WI38 (cell line): ENCODE data around the gene KRTAP10-7.
"Not testable (repeated sequence)": the region's sequence is repeated elsewhere in the genome, so short reads cannot be mapped to it uniquely, and the experiment has no call there.

Experiments
- H3K4me3 ChIP-seq: 2 replicates; pipeline ENCODE4 v1.5.1; 2011; ENCODE audit warnings: low read depth, mild to moderate bottlenecking, control low read depth, low read length
- TF ChIP-seq, protein P1 (sequence below): IDR thresholded peaks from 2 replicates; pipeline ENCODE4 v1.5.1; 2012; ENCODE audit warnings: low read depth, mild to moderate bottlenecking, control low read depth, low read length

KRTAP10-7 gene

DNA sequence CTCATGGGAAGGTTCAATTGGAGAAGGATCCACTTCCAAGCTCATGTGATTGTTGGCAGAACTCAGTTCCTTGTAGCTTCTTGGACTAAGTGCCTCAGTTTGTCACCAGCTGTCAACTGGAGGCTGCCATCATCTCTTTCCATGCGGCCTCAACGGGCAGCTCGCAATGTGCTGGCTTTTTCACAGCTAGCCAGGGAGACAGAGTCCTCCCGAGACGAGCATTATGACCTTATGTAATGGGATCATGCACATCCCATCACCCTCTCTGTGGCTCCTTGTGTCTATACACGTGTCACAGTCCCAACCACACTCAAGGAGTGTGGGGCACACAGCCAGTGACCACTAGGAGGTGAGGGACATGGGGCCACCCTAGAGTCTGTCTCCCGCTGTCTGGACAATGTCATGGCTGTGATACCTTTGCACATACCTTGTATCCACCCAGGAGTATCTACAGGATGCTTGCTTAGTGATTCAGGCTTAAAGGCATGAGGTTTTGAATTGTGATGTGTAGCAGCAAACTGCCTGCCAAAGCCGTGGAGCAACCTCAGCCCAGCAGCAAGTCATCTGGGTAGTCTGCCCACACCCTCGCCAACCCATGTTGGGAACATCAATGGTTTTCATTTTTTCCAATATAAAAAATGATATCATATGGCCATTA lies 4.2 kb upstream of the KRTAP10-7 start:
- no peak overlapping the region for H3K4me3 ChIP-seq
- TF ChIP-seq, protein P1, sequence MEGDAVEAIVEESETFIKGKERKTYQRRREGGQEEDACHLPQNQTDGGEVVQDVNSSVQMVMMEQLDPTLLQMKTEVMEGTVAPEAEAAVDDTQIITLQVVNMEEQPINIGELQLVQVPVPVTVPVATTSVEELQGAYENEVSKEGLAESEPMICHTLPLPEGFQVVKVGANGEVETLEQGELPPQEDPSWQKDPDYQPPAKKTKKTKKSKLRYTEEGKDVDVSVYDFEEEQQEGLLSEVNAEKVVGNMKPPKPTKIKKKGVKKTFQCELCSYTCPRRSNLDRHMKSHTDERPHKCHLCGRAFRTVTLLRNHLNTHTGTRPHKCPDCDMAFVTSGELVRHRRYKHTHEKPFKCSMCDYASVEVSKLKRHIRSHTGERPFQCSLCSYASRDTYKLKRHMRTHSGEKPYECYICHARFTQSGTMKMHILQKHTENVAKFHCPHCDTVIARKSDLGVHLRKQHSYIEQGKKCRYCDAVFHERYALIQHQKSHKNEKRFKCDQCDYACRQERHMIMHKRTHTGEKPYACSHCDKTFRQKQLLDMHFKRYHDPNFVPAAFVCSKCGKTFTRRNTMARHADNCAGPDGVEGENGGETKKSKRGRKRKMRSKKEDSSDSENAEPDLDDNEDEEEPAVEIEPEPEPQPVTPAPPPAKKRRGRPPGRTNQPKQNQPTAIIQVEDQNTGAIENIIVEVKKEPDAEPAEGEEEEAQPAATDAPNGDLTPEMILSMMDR: no peak

DNA sequence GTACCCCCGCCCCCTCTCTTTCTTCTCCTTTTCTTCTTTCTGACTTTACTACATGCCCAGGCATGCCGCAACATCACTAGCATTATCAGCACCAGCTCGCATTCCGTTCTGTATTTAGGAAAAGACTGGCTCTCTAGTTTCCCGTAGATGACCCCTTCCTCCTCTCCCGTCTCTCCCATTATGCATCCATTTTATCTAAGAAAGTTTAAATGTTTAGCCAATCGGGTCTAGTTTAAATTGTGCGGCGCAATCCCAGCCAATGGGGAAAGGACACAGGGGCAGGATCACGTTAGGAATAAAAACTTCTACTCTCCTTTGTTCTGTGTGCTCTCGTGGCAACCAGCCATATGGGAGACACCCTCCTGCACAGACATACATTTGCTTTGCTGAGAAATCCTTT lies 2.3 kb upstream of the KRTAP10-7 start:
- no peak overlapping the region for H3K4me3 ChIP-seq
- TF ChIP-seq, protein P1: no peak

DNA sequence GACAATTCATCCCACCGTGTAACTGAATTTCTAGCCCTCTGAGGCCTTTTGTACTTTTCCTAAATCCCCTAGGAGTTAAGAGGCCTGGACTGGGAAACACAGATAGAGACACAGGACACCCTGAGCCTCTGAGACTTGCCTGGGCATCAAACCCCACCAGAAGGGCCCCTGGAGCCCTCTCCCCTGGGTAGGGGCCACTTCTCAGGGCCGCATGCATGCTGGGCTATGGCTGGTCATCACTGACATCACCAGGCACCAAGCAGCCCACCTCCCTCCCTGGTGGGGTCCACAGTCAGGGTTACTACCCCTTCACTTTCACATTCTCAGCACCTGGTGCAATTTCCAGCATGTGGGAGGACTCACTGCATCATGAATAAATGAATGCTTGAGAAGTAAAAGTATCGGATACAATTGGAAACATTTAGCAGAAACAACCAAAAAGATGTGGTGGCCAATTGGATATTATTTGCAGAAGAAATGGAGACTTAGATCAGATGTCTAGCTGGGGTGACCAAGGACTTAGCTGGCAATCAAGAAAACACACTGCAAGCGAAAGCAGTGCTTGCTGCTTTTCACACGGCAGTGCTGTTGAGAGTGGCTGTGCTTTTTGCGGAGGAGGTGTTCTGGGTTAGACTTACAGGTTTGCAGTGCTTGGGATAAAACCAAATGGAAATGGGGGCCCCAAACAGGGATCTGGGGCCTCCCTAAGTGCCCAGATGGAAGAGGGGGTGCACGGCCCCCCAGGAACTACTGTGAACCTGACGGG lies 950 bp upstream of the KRTAP10-7 start:
- TF ChIP-seq, protein P1: no peak
- no peak overlapping the region for H3K4me3 ChIP-seq

DNA sequence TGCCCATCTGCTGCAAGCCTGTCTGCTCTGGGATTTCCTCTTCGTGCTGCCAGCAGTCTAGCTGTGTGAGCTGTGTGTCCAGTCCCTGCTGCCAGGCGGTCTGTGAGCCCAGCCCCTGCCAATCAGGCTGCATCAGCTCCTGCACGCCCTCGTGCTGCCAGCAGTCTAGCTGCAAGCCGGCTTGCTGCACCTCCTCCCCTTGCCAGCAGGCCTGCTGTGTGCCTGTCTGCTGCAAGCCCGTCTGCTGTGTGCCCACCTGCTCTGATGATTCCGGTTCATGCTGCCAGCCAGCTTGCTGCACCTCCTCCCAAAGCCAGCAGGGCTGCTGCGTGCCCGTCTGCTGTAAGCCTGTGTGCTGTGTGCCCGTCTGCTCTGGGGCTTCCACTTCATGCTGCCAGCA lies 694 bp downstream of the KRTAP10-7 start:
- not testable (repeated sequence) for H3K4me3 ChIP-seq

DNA sequence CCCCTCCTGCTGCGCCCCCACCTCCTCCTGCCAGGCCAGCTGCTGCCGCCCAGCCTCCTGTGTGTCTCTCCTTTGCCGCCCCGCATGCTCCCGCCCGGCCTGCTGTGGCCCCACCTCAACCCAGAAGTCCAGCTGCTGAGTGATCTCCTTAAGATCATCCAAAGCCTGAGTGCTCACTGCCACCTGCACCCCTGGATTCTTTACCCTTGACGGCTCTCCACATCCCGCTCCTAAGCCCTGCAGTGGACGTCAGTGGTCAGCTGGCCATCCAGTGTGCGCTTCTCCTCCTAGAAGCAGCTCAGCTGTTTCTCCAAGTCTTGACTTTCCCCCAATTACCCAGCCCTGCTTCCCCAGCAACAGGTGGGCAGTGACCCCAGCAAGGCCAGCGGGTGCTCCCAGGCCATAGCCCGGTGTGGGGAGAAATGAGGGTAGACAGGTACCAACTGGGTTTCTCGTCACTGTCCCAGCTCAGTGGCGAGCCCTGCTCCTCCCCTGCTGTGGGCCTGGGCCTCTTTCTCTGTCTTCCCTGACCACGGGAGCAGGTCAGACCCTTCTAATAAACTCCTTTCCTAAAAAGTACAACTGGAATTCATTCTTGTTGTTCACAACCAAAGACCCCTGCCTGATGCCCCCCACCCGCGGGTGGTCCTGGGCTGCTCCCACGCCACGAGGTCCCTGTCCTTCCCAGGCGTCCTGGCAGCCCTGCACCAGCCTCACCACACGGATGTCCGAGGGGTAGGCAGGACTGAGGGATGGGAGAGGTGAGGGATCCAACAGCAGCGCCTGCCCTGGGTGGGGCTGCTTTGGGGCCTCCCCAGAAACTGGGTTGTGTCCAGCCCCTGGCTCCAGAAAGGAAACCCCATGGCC lies 1.4 kb downstream of the KRTAP10-7 start:
- TF ChIP-seq, protein P1: no peak
- no peak overlapping the region for H3K4me3 ChIP-seq

DNA sequence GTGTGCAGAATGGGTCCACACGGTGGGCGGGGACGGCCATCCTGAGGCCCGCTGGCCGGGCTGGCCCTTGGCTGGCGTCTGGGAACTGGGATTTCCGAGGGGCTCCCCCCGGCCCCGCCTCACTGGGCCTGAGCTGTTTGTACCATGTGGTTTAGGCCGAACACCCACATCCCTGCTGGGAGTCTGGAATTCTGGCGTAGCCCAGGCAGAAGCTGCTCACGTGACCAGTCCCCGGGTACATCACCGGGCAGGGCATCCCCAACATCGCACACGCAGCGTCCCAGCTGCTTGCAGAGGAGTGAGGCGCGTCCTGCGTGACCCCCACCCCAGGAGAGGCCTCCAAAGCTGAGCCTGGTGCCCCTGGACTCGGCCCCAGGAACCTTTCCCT lies 2.1 kb downstream of the KRTAP10-7 start:
- H3K4me3 ChIP-seq: no peak overlapping the region
- TF ChIP-seq, protein P1: no peak

DNA sequence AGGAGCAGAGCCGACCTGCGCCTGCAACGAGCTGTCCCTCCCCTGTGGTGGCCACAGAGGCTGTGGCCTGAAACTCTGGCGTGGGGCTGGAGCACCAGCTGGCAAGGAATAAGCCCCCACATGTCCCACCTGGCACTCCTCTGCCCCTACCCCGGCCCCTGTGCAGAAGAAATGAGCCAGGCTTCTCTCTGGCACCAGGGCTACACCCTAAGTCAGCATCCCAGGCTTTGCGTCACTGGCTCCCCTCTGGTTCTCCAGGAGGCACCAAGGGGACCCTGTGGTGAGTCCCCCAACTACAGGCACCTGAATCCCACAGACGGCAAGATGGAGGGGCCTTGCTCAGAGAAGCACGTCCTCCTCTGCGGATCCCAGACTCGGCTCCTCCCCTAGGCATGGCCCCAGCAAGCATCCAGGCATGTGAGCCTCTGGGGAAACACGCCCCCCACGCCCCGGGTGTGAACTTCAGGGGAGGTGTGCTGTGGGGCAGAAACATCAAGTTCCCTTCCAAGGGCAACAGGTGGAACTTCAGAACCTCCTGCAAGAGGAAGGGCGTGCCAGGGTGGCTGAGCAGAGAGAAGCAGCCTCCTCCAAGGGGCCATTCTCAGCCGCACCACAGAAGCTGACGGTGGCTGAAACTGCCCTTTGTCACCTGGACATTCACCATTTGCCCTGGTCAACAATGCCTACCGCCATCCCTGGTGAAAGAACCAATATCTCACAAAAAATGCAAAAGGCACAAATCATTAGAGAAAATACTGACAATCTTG lies 2.9 kb downstream of the KRTAP10-7 start:
- TF ChIP-seq, protein P1: no peak
- no peak overlapping the region for H3K4me3 ChIP-seq
